ENCODE results near the gene ACAP3. TPM values are rescaled to one million over a fixed set of nuclear protein-coding genes. Genes with fewer than 3 reads are reported as not detected.

Gene ACAP3
- total RNA-seq, 2 donors from 2014 or later = 43.2 to 58.6 TPM

GRCh38 chr1:1314678-1315335 lies 7.1 kb upstream of the ACAP3 start:
- H3K27ac ChIP-seq = no peak overlapping the region

GRCh38 chr1:1314237-1314586 lies 6.5 kb upstream of the ACAP3 start:
- no peak for DNase-seq (ENCODE audit: low spot score)
- 87% methylated on average over 15 of the region's 15 CpGs for WGBS
- no peak overlapping the region for H3K27ac ChIP-seq
- TF ChIP-seq CTCF (IDR thresholded peaks at IDR 0.05) (no peak), POLR2A (IDR thresholded peaks at IDR 0.05) (no peak), POLR2AphosphoS5 (IDR thresholded peaks at IDR 0.05) (no peak)
- peaks cover 0 to 38% of the 10 kb centered on the region in 2 donors for H3K36me3 ChIP-seq
- H3K4me1 ChIP-seq (replicated peaks) = peaks cover 25% of the 10 kb centered on the region
- H3K4me3 ChIP-seq = no peak overlapping the region
- no peaks in the 10 kb centered on the region for H3K27me3 ChIP-seq (replicated peaks; ENCODE audit: insufficient read depth)
- H3K9me3 ChIP-seq = no peaks in the 10 kb centered on the region
- intact Hi-C loops (cut with DNase I) = no loop called here

More at GRCh38 chr1:1314678-1315335, 7.1 kb upstream of the ACAP3 start:
- H3K27me3 ChIP-seq (replicated peaks; ENCODE audit: insufficient read depth) = no peaks in the 10 kb centered on the region
- peaks cover 0 to 39% of the 10 kb centered on the region in 2 donors for H3K36me3 ChIP-seq
- WGBS = 91% methylated on average over 23 of the region's 23 CpGs
- peaks cover 19% of the 10 kb centered on the region for H3K4me1 ChIP-seq (replicated peaks)
- DNase-seq (ENCODE audit: low spot score) = no peak
- no peaks in the 10 kb centered on the region for H3K9me3 ChIP-seq
- no peak overlapping the region for H3K4me3 ChIP-seq
- TF ChIP-seq POLR2AphosphoS5 (IDR thresholded peaks at IDR 0.05) = no peak
- TF ChIP-seq POLR2A (IDR thresholded peaks at IDR 0.05) = no peak
- TF ChIP-seq CTCF (IDR thresholded peaks at IDR 0.05) = no peak
- intact Hi-C loops (cut with DNase I) = no loop called here

GRCh38 chr1:1313500-1314236 lies 5.9 kb upstream of the ACAP3 start:
- no peak overlapping the region for H3K4me3 ChIP-seq
- no peak overlapping the region for H3K27ac ChIP-seq
- WGBS = 85% methylated on average over 28 of the region's 37 CpGs
- no peaks in the 10 kb centered on the region for H3K27me3 ChIP-seq (replicated peaks; ENCODE audit: insufficient read depth)
- H3K36me3 ChIP-seq = peaks cover 0 to 33% of the 10 kb centered on the region in 2 donors
- DNase-seq (ENCODE audit: low spot score) = no peak
- intact Hi-C loops (cut with DNase I) = no loop called here
- no peaks in the 10 kb centered on the region for H3K9me3 ChIP-seq
- peaks cover 23% of the 10 kb centered on the region for H3K4me1 ChIP-seq (replicated peaks)
- no peak for TF ChIP-seq POLR2A (IDR thresholded peaks at IDR 0.05)
- TF ChIP-seq POLR2AphosphoS5 (IDR thresholded peaks at IDR 0.05) = no peak
- TF ChIP-seq CTCF (IDR thresholded peaks at IDR 0.05) = no peak

- no peak overlapping the region for H3K4me3 ChIP-seq
- intact Hi-C loops (cut with DNase I) = no loop called here
- H3K36me3 ChIP-seq = peaks cover 0 to 33% of the 10 kb centered on the region in 2 donors
- no peaks in the 10 kb centered on the region for H3K27me3 ChIP-seq (replicated peaks; ENCODE audit: insufficient read depth)
- TF ChIP-seq POLR2AphosphoS5 (IDR thresholded peaks at IDR 0.05) (no peak), CTCF (IDR thresholded peaks at IDR 0.05) (no peak), POLR2A (IDR thresholded peaks at IDR 0.05) (no peak)
- no peaks in the 10 kb centered on the region for H3K9me3 ChIP-seq
- WGBS = 92% methylated on average over 30 of the region's 49 CpGs
- DNase-seq (ENCODE audit: low spot score) = no peak
- peaks cover 18% of the 10 kb centered on the region for H3K4me1 ChIP-seq (replicated peaks)
- H3K27ac ChIP-seq = no peak overlapping the region
These were observed 5.0 kb upstream of the ACAP3 start for GRCh38 chr1:1312450-1313314.

Measured in prostate gland (tissue), 2 donors.